Stimulated activated CD8-positive, alpha-beta memory T cell treated with anti-CD3 and anti-CD28 coated beads, Interleukin-15, amount 100 ng/mL, for 48 hours (primary cell): ENCODE measurements around the gene CRK.
"Not testable (repeated sequence)": the region's sequence is repeated elsewhere in the genome, so short reads cannot be mapped to it uniquely, and the experiment has no call there.

ENCODE experiments used
- DNase-seq, 2 donors: peaks; one replicate each; pipeline ENCODE4 v3.0.0-alpha.2; 2020; ENCODE audit warnings: low read depth in 2 of 2

The CRK gene

GRCh38 chr17:1423456-1424135 lies 32.4 kb downstream of the CRK start:
- no peak for DNase-seq

GRCh38 chr17:1422885-1423284 lies 33.1 kb downstream of the CRK start:
- no peak for DNase-seq

- no peak for DNase-seq
Observed at GRCh38 chr17:1421470-1421869, 34.6 kb downstream of the CRK start.

- DNase-seq, result no peak
Observed at GRCh38 chr17:1420981-1421380, 35.1 kb downstream of the CRK start.

GRCh38 chr17:1420163-1420562 lies 35.9 kb downstream of the CRK start:
- no peak for DNase-seq

GRCh38 chr17:1418476-1418875 lies 37.6 kb downstream of the CRK start:
- DNase-seq, result not testable (repeated sequence)

- DNase-seq, result no peak
Observed at GRCh38 chr17:1416414-1416813, 39.6 kb downstream of the CRK start.

- no peak for DNase-seq
Observed at GRCh38 chr17:1414634-1415033, 41.4 kb downstream of the CRK start.

- no peak for DNase-seq
Observed at GRCh38 chr17:1414001-1414574, 41.9 kb downstream of the CRK start.

- no peak for DNase-seq
Observed at GRCh38 chr17:1413281-1413791, 42.7 kb downstream of the CRK start.

- no peak for DNase-seq
Observed at GRCh38 chr17:1412185-1413110, 43.6 kb downstream of the CRK start.

- DNase-seq, result no peak
Observed at GRCh38 chr17:1402262-1402586, 53.8 kb downstream of the CRK start.

GRCh38 chr17:1399679-1400512 lies 56.1 kb downstream of the CRK start, which contains the start of gene YWHAE:
TSS of gene YWHAE (minus strand) at chr17:1400222. CDS start at chr17:1400110, 112 bp downstream.
- peak; percentile 97 for DNase-seq

GRCh38 chr17:1398931-1399678 lies 56.9 kb downstream of the CRK start:
- peak; percentile 19 to 25 for DNase-seq

GRCh38 chr17:1398028-1398427 lies 58.0 kb downstream of the CRK start:
- no peak for DNase-seq

- not testable (repeated sequence) for DNase-seq
Observed at GRCh38 chr17:1395876-1396665, 60.0 kb downstream of the CRK start.

GRCh38 chr17:1391577-1391976 lies 64.5 kb downstream of the CRK start:
- no peak for DNase-seq

GRCh38 chr17:1390432-1391367 lies 65.3 kb downstream of the CRK start:
- DNase-seq, result no peak
